ENCODE measurements around the gene ALG11. TPM values are rescaled to one million over a fixed set of nuclear protein-coding genes. Genes with fewer than 3 reads are reported as not detected.

ALG11 gene
- total and polyA plus RNA-seq, 7 donors: 2.6 to 17.9 (median 16.0) TPM

DNA sequence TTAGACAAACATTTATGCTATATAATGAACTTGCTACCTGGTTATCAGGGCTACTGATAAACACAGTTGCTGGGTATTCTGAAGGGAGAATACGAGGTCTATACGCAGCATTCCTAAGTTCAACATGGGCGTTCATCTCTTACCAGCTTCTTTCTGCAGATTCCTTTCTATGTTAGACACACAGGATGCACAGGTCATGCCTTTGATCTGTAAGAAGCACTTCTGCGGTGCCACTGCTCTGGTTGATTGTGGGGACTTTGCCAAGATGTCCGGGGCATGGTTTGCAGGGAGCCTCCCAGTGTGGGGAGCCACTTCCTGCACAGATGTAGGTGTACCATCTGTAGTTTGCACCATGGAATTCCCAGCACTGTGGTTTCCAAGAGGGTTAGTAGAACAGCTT lies 41.8 kb upstream of the ALG11 start:
- H3K27ac ChIP-seq: no peak overlapping the region
- ATAC-seq: no peak
- intact Hi-C loops (cut with DNase I): no loop called here
- no peak overlapping the region for H3K4me3 ChIP-seq
- peaks cover 3 to 25% of the 10 kb centered on the region in 2 donors for H3K36me3 ChIP-seq (ENCODE audit: insufficient read depth in 1 of 2, low read depth in 1 of 2)
- no peaks in the 10 kb centered on the region for H3K4me1 ChIP-seq
- WGBS, 3 donors: 72 to 80% (median 78%) methylated on average over 5 of the region's 5 CpGs
- no peaks in the 10 kb centered on the region for H3K9me3 ChIP-seq
- TF ChIP-seq, protein P1, sequence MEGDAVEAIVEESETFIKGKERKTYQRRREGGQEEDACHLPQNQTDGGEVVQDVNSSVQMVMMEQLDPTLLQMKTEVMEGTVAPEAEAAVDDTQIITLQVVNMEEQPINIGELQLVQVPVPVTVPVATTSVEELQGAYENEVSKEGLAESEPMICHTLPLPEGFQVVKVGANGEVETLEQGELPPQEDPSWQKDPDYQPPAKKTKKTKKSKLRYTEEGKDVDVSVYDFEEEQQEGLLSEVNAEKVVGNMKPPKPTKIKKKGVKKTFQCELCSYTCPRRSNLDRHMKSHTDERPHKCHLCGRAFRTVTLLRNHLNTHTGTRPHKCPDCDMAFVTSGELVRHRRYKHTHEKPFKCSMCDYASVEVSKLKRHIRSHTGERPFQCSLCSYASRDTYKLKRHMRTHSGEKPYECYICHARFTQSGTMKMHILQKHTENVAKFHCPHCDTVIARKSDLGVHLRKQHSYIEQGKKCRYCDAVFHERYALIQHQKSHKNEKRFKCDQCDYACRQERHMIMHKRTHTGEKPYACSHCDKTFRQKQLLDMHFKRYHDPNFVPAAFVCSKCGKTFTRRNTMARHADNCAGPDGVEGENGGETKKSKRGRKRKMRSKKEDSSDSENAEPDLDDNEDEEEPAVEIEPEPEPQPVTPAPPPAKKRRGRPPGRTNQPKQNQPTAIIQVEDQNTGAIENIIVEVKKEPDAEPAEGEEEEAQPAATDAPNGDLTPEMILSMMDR (IDR thresholded peaks at IDR 0.05): no peak
- H3K27me3 ChIP-seq (ENCODE audit: insufficient read depth in 3 of 3, low read length in 2 of 3): no peaks in the 10 kb centered on the region
- no peak for DNase-seq

DNA sequence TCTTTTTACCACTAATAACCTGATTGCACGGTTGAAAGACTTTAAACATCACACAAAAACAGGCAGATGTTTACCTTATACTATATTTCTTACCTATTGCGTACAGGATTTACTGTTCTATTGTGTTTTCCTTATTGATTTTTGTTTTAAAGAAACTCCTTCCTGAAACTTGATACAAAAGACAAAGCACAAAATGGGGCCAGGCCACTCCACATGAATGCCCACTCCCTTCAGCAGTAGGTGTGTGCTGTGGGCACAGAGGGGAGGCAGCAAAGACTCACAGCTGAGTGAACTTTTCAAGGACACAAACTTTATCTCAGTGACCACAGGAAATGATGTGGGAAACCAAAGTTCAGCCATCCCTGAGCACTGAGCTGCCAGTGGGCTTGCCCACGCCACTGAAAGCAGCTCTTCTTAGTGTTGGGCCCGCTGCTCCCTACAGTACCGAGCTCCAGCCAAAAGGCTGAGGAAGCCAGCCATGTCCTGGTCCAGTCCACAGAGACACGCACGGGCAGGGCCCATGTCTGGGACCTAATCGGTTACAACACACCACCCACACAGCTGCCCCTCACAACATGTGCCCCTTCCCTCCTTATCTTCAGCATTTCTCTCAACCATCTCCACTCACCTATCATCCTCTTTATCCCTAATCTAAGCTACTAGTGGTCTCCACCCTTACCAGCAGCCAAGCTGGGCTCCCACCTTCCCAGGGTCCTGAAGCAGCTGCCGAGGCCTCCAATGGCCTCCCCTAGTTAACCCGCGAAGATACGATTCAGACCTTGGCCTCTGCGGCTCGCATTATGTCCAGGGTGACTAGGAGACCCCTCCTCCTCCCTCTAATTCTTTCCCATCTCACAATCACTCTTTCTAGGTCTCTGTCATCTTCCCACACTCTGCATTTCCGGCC lies 40.4 kb upstream of the ALG11 start:
- Histone ChIP-seq H3K4me1 (no peaks in the 10 kb centered on the region), H3K27me3 (ENCODE audit: insufficient read depth in 3 of 3, low read length in 2 of 3) (no peaks in the 10 kb centered on the region), H3K27ac (no peak overlapping the region), H3K4me3 (no peak overlapping the region), H3K9me3 (no peaks in the 10 kb centered on the region), H3K36me3 (ENCODE audit: insufficient read depth in 1 of 2, low read depth in 1 of 2) (peaks cover 3 to 25% of the 10 kb centered on the region in 2 donors)
- WGBS, 3 donors: 93 to 98% (median 95%) methylated on average over 15 of the region's 15 CpGs
- intact Hi-C loops (cut with DNase I): no loop called here
- no peak for DNase-seq
- no peak for ATAC-seq
- TF ChIP-seq, protein P1 (IDR thresholded peaks at IDR 0.05): no peak

DNA sequence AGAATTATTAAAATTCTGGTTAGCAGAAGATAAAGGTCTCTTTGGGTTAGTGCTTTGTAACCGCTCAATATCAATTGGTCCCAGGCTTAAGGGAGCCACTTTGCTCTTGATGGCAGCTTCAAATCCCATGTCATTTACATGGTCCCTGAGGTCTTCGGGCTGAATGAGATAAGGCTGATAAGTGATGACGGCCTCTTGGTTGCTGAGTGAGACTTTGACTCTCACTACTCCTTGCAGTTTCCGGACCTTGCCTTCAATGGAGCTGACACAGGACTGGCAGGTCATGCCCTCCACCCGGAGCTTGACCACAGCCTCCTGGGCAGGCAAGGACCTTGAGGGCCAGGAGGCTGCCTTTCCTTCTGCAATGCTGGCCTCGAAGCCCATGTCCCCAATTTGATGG lies 37.7 kb upstream of the ALG11 start:
- intact Hi-C loops (cut with DNase I): no loop called here
- H3K9me3 ChIP-seq: no peaks in the 10 kb centered on the region
- ATAC-seq (no peak), DNase-seq (no peak)
- no peaks in the 10 kb centered on the region for H3K27me3 ChIP-seq (ENCODE audit: insufficient read depth in 3 of 3, low read length in 2 of 3)
- H3K36me3 ChIP-seq (ENCODE audit: insufficient read depth in 1 of 2, low read depth in 1 of 2): peaks cover 0 to 14% of the 10 kb centered on the region in 2 donors
- no peak overlapping the region for H3K4me3 ChIP-seq
- H3K4me1 ChIP-seq: no peaks in the 10 kb centered on the region
- TF ChIP-seq, protein P1 (IDR thresholded peaks at IDR 0.05): no peak
- no peak overlapping the region for H3K27ac ChIP-seq
- WGBS, 3 donors: 92 to 94% (median 94%) methylated on average over 6 of the region's 6 CpGs

DNA sequence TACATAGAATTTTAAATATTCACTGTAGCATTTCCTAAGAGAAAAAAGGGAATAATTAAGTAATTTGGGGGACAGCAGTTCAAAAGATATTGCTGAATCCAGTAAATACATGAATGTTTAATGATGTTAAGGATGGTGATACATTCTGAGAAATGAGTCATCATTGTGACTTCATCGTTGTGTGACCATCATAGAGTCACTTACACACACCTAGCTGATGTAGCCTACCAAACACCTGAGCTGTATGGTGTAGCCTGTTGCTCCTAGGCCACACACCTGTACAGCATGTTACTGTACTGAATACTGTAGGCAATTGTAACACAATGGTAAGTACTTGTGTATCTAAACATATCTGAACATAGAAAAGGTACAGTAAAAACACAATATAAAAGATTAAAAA lies 35.8 kb upstream of the ALG11 start:
- no peak for ATAC-seq
- DNase-seq: no peak
- intact Hi-C loops (cut with DNase I): no loop called here
- Histone ChIP-seq H3K27me3 (ENCODE audit: insufficient read depth in 3 of 3, low read length in 2 of 3) (no peaks in the 10 kb centered on the region), H3K27ac (no peak overlapping the region), H3K4me3 (no peak overlapping the region), H3K36me3 (ENCODE audit: insufficient read depth in 1 of 2, low read depth in 1 of 2) (peaks cover 0 to 8% of the 10 kb centered on the region in 2 donors), H3K4me1 (no peaks in the 10 kb centered on the region), H3K9me3 (no peaks in the 10 kb centered on the region)
- WGBS, 3 donors: 0 to 73% (median 33%) methylated on average over 1 of the region's 1 CpG
- TF ChIP-seq, protein P1 (IDR thresholded peaks at IDR 0.05): no peak
